A549 (cell line): ENCODE measurements around the gene CPOX.

ENCODE experiments used
- CEBPB ChIP-seq, 2 experiments: fragments of >200 bp in 1 of 2; sonication (Bioruptor Twin) in 1 of 2; formaldehyde crosslinking in 1 of 2; IDR thresholded peaks; 2 replicates each; pipeline ENCODE4 v1.6.1; 2012 to 2016
- CHD4 ChIP-seq: fragments of 200-600 bp; sonication (generic); IDR thresholded peaks from 2 replicates; pipeline ENCODE4 v1.6.1; 2016; ENCODE audit warnings: antibody characterized with exemption, mild to moderate bottlenecking, borderline replicate concordance
- EHMT2 ChIP-seq: fragments of 200-600 bp; sonication (generic); IDR thresholded peaks from 2 replicates; pipeline ENCODE4 v1.6.1; 2016; ENCODE audit warnings: antibody characterized with exemption, low read depth, mild to moderate bottlenecking, moderate library complexity
- FOSB ChIP-seq: fragments of 250-450 bp; sonication (Bioruptor Pico); IDR thresholded peaks from 2 replicates; pipeline ENCODE4 v1.5.0; 2020; ENCODE audit warnings: mild to moderate bottlenecking, moderate library complexity
- FOXS1 ChIP-seq: fragments of 250-450 bp; sonication (Bioruptor Pico); IDR thresholded peaks from 2 replicates; pipeline ENCODE4 v1.5.0; 2020; ENCODE audit warnings: mild to moderate bottlenecking, moderate library complexity
- KDM5A ChIP-seq: fragments of 200-600 bp; sonication (generic); IDR thresholded peaks from 2 replicates; pipeline ENCODE4 v1.6.1; 2016; ENCODE audit warnings: antibody characterized with exemption, mild to moderate bottlenecking
- POLR2A ChIP-seq: IDR thresholded peaks from 2 replicates; pipeline ENCODE4 v1.6.1; 2012; ENCODE audit warnings: mild to moderate bottlenecking, low read length
- ZFP36 ChIP-seq: fragments of 450-650 bp; IDR thresholded peaks from 2 replicates; pipeline ENCODE4 v1.6.1; 2014; ENCODE audit warnings: borderline replicate concordance; ENCODE audit not compliant: partially characterized antibody
- TF ChIP-seq, protein P1 (sequence below): fragments of >200 bp; sonication (Bioruptor Twin); formaldehyde crosslinking; IDR thresholded peaks from 3 replicates; pipeline ENCODE4 v1.5.1; 2016
- TF ChIP-seq, protein P2 (sequence below): fragments of 200-600 bp; sonication (generic); IDR thresholded peaks from 2 replicates; pipeline ENCODE4 v1.6.1; 2016; ENCODE audit warnings: antibody characterized with exemption, mild to moderate bottlenecking, moderate library complexity

DNA sequence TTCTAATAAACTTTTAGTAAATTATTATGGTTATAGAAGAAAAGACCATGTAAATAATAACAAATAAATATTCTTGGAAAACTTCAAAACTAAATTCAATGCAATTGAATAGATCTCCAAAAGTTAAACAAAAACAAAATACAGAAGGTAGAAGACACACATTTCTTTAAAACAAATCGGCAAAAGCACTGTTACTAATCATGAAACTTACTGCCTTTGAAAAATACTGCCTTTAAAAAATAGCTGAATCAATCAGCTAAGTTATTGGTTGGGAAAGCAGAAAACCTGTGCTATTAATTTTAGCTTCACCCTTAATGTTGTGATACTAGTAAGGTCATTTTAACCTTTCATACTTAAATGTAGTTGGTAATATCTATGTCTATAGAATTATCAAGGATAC is 58.7 kb downstream of the CPOX start:
- no peak for TF ChIP-seq FOXS1 (CRISPR knock-in tag)
- TF ChIP-seq, protein P1, sequence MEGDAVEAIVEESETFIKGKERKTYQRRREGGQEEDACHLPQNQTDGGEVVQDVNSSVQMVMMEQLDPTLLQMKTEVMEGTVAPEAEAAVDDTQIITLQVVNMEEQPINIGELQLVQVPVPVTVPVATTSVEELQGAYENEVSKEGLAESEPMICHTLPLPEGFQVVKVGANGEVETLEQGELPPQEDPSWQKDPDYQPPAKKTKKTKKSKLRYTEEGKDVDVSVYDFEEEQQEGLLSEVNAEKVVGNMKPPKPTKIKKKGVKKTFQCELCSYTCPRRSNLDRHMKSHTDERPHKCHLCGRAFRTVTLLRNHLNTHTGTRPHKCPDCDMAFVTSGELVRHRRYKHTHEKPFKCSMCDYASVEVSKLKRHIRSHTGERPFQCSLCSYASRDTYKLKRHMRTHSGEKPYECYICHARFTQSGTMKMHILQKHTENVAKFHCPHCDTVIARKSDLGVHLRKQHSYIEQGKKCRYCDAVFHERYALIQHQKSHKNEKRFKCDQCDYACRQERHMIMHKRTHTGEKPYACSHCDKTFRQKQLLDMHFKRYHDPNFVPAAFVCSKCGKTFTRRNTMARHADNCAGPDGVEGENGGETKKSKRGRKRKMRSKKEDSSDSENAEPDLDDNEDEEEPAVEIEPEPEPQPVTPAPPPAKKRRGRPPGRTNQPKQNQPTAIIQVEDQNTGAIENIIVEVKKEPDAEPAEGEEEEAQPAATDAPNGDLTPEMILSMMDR: no peak
- TF ChIP-seq EHMT2: no peak
- no peak for TF ChIP-seq FOSB
- TF ChIP-seq KDM5A: no peak
- TF ChIP-seq CHD4: no peak
- TF ChIP-seq, protein P2, sequence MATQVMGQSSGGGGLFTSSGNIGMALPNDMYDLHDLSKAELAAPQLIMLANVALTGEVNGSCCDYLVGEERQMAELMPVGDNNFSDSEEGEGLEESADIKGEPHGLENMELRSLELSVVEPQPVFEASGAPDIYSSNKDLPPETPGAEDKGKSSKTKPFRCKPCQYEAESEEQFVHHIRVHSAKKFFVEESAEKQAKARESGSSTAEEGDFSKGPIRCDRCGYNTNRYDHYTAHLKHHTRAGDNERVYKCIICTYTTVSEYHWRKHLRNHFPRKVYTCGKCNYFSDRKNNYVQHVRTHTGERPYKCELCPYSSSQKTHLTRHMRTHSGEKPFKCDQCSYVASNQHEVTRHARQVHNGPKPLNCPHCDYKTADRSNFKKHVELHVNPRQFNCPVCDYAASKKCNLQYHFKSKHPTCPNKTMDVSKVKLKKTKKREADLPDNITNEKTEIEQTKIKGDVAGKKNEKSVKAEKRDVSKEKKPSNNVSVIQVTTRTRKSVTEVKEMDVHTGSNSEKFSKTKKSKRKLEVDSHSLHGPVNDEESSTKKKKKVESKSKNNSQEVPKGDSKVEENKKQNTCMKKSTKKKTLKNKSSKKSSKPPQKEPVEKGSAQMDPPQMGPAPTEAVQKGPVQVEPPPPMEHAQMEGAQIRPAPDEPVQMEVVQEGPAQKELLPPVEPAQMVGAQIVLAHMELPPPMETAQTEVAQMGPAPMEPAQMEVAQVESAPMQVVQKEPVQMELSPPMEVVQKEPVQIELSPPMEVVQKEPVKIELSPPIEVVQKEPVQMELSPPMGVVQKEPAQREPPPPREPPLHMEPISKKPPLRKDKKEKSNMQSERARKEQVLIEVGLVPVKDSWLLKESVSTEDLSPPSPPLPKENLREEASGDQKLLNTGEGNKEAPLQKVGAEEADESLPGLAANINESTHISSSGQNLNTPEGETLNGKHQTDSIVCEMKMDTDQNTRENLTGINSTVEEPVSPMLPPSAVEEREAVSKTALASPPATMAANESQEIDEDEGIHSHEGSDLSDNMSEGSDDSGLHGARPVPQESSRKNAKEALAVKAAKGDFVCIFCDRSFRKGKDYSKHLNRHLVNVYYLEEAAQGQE: no peak
- no peak for TF ChIP-seq CEBPB (IDR thresholded peaks at IDR 0.05)
- no peak for TF ChIP-seq ZFP36
- no peak for TF ChIP-seq POLR2A
